ENCODE data around the gene TRPM1. TPM values are rescaled to one million over a fixed set of nuclear protein-coding genes. Genes with fewer than 3 reads are reported as not detected.

The TRPM1 gene
- total RNA-seq, 2 donors from 2014 or later: 5.5 TPM; not detected in 1

DNA sequence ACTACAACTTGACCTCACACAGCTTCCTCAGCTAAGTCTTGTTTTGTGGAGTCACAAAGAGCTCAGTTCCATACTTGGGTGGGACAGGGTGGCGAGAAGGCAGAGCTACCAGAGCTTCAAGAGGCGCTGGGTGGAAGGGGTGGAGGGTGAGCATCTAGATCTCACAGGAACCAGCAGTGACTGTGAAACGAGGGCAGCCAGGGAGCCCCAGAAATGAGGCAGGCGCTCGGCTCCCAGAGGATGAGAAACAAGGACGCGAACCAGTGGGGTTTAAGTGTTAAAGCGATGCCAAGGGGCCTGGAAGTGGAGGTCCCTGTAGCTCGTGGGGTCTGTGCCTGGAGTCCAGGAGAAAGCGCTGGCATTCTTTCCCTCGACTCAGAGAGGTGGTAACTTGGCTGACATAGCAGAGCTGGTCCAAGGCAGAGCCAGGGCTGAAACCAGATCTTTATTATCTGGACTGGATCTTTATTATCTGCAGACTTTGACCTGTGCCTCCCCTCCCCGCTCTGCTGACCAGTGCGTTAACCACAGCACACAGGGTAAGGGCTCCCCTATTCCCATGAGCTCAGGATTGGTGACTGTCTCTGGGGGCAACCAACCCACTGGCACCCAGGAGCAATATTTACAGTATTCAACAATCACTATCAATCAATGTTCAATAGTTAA, 26.2 kb upstream of the TRPM1 start:
- intact Hi-C loops (cut with DNase I): loop anchor here (10.0 kb wide), 2 partner anchors 143 to 223 kb away; partner anchors contain the start of gene FAN1
- 63% methylated on average over 13 of the region's 13 CpGs for WGBS

DNA sequence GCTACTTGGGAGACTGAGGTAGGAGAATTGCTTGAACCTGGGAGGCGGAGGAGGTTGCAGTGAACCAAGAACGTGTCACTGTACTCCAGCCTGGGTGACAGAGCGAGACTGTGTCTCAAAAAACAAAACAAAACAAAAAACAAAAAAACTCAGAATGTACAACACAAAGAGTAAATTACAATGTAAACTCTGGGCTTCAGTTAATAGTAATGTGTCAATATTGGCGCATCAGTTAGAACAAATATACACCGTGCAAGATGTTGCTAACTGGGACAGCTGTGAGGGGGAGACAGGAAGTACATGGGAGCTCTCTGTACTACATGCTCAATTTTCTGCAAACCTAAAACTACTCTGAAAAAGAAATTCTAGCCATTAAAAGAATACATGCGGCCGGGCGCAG, 23.5 kb upstream of the TRPM1 start:
- no peak overlapping the region for H3K27ac ChIP-seq
- TF ChIP-seq POLR2AphosphoS5 (IDR thresholded peaks at IDR 0.05) (peak; percentile 9), POLR2A (IDR thresholded peaks at IDR 0.05) (no peak)
- no peak for DNase-seq (ENCODE audit: low spot score)
- intact Hi-C loops (cut with DNase I): loop anchor here (10.0 kb wide), 2 partner anchors 140 to 220 kb away; partner anchors contain the start of gene FAN1
- H3K27me3 ChIP-seq (replicated peaks; ENCODE audit: insufficient read depth): no peaks in the 10 kb centered on the region
- 72% methylated on average over 8 of the region's 8 CpGs for WGBS
- H3K4me3 ChIP-seq: no peak overlapping the region
- no peaks in the 10 kb centered on the region for H3K9me3 ChIP-seq
- no peaks in the 10 kb centered on the region for H3K36me3 ChIP-seq
- H3K4me1 ChIP-seq (replicated peaks): peaks cover 9% of the 10 kb centered on the region

More for the DNA sequence above, 26.2 kb upstream of the TRPM1 start:
- Histone ChIP-seq H3K27me3 (replicated peaks; ENCODE audit: insufficient read depth) (no peaks in the 10 kb centered on the region), H3K36me3 (no peaks in the 10 kb centered on the region), H3K4me1 (replicated peaks) (peaks cover 9% of the 10 kb centered on the region), H3K9me3 (no peaks in the 10 kb centered on the region), H3K4me3 (no peak overlapping the region), H3K27ac (no peak overlapping the region)
- no peak for DNase-seq (ENCODE audit: low spot score)
- TF ChIP-seq, protein P1, sequence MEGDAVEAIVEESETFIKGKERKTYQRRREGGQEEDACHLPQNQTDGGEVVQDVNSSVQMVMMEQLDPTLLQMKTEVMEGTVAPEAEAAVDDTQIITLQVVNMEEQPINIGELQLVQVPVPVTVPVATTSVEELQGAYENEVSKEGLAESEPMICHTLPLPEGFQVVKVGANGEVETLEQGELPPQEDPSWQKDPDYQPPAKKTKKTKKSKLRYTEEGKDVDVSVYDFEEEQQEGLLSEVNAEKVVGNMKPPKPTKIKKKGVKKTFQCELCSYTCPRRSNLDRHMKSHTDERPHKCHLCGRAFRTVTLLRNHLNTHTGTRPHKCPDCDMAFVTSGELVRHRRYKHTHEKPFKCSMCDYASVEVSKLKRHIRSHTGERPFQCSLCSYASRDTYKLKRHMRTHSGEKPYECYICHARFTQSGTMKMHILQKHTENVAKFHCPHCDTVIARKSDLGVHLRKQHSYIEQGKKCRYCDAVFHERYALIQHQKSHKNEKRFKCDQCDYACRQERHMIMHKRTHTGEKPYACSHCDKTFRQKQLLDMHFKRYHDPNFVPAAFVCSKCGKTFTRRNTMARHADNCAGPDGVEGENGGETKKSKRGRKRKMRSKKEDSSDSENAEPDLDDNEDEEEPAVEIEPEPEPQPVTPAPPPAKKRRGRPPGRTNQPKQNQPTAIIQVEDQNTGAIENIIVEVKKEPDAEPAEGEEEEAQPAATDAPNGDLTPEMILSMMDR (IDR thresholded peaks at IDR 0.05): no peak
- TF ChIP-seq POLR2A (IDR thresholded peaks at IDR 0.05): no peak
- no peak for TF ChIP-seq POLR2AphosphoS5 (IDR thresholded peaks at IDR 0.05)

DNA sequence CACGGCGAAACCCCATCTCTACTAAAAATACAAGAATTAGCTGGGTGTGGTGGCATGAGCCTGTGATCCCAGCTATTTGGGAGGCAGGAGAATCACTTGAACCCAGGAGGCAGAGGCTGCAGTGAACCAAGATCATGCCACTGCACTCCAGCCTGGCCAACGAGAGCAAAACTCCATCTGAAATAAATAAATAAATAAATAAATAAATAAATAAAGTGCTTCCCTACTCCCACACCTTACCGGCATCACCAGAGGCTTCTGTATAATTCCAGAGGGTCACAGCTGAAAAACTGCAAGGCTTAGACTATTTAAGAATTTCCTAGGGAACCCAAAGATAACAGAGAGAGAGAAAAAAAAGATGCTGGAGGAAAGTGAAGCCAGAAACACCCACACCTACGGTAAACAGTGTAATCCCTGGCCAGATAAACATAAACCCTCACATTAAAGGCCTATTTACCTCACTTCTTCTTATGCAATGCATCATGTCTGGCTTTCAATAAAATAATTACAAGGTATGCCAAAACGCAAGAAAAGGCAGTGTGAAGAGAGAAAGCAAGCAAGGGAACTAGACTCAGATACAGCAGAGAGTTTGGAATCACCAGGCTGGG, 15.0 kb upstream of the TRPM1 start:
- H3K4me3 ChIP-seq: no peak overlapping the region
- intact Hi-C loops (cut with DNase I): no loop called here
- TF ChIP-seq POLR2A (IDR thresholded peaks at IDR 0.05): no peak
- TF ChIP-seq, protein P1 (IDR thresholded peaks at IDR 0.05): no peak

DNA sequence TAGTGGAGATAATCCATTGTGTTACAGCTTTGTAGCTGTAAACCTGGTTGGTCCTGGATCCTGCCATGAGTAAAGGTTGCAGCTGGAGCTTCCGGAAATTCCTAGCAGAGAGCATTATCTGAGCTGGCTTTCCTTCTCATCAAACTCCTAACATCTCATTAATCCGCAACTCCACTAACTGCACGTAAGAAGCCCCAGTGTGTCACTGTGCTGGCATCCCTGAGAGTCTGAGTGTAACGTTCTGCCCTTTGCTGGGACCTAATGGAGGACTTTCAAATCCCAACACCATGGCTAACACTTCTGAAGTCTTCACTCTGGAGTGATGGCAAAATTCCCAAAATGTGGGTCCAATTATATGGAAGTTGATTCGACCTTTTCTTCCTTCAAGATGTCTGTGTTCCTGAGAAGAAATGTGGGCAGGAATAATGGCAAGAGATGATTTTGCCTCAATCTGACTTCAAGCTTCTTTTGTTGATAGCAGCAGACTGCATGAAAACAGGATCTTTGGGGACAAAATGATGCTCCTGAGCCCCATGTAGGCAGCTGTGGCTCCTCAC, 9.6 kb upstream of the TRPM1 start:
- intact Hi-C loops (cut with DNase I): no loop called here
- no peaks in the 10 kb centered on the region for H3K9me3 ChIP-seq
- no peak overlapping the region for H3K4me3 ChIP-seq
- WGBS: 44% methylated on average over 5 of the region's 5 CpGs
- no peak for DNase-seq (ENCODE audit: low spot score)
- TF ChIP-seq POLR2A (IDR thresholded peaks at IDR 0.05): no peak
- TF ChIP-seq, protein P1 (IDR thresholded peaks at IDR 0.05): no peak
- no peak for TF ChIP-seq POLR2AphosphoS5 (IDR thresholded peaks at IDR 0.05)
- no peak overlapping the region for H3K27ac ChIP-seq
- H3K27me3 ChIP-seq (replicated peaks; ENCODE audit: insufficient read depth): no peaks in the 10 kb centered on the region
- H3K36me3 ChIP-seq: no peaks in the 10 kb centered on the region
- H3K4me1 ChIP-seq (replicated peaks): no peaks in the 10 kb centered on the region

More for the DNA sequence above, 15.0 kb upstream of the TRPM1 start:
- no peaks in the 10 kb centered on the region for H3K27me3 ChIP-seq (replicated peaks; ENCODE audit: insufficient read depth)
- no peak for DNase-seq (ENCODE audit: low spot score)
- H3K36me3 ChIP-seq: no peaks in the 10 kb centered on the region
- WGBS: 78% methylated on average over 6 of the region's 6 CpGs
- no peaks in the 10 kb centered on the region for H3K4me1 ChIP-seq (replicated peaks)
- H3K9me3 ChIP-seq: no peaks in the 10 kb centered on the region
- H3K27ac ChIP-seq: no peak overlapping the region

DNA sequence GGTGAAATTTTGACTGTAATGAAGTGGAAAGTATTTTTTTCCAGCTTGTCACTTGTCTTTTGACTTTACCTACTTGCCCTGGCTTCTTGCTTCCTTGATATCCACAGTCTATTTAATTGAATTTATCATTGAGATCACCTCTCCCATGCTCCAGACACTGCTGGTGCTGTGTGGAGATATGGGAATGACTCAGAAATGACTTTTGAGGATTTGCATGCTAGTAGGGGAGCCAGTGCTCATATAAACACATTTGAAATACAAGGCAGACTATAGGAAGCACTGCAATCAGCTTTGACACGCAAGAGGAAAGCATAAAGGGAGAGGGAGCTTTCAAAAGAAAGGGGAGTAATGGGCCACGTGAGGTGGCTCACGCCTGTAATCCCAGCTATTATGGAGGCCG, 7.3 kb upstream of the TRPM1 start:
- no peaks in the 10 kb centered on the region for H3K27me3 ChIP-seq (replicated peaks; ENCODE audit: insufficient read depth)
- 85% methylated on average over 4 of the region's 4 CpGs for WGBS
- no peak overlapping the region for H3K4me3 ChIP-seq
- no peaks in the 10 kb centered on the region for H3K4me1 ChIP-seq (replicated peaks)
- no peak overlapping the region for H3K27ac ChIP-seq
- H3K36me3 ChIP-seq: no peaks in the 10 kb centered on the region
- DNase-seq (ENCODE audit: low spot score): no peak
- TF ChIP-seq, protein P1 (IDR thresholded peaks at IDR 0.05): no peak
- TF ChIP-seq POLR2AphosphoS5 (IDR thresholded peaks at IDR 0.05) (no peak), POLR2A (IDR thresholded peaks at IDR 0.05) (no peak)
- intact Hi-C loops (cut with DNase I): no loop called here
- no peaks in the 10 kb centered on the region for H3K9me3 ChIP-seq
